ENCODE data around the gene HTR1A.

DNA sequence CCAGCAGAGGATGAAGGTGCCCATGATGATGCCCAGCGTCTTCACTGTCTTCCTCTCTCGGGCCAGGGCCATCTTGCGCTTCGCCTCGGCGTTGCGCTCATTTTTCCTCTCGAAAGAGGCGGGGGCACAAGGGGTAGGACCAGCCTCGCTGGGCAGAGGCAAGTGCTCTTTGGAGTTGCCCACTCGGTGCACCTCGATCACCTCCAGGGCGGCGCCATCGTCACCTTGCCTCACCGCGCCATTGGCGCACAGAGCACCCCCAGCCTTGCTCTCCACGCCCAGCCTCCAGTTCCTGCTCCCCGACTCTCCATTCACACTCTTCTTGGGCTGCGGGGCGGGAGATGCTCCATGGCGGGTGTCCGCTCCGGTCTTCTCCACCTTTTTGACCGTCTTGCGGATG lies 1.6 kb downstream of the HTR1A start:
- TF ChIP-seq POLR2A (IDR thresholded peaks at IDR 0.05) = no peak
- TF ChIP-seq CTCF (IDR thresholded peaks at IDR 0.05) = no peak

Measured in lower leg skin (tissue), 3 donors.